Keratinocyte (primary cell): ENCODE measurements around the gene GLT1D1. TPM values are rescaled to one million over a fixed set of nuclear protein-coding genes. Genes with fewer than 3 reads are reported as not detected.

ENCODE experiments used
- DNase-seq: peaks from one replicate; pipeline ENCODE4 v3.0.0-alpha.2; 2011; ENCODE audit warnings: low read depth, missing footprints, low spot score
- FAIRE-seq: peaks from 2 replicates; lab custom pipeline; 2011; peaks lifted over from hg19 to GRCh38; lab: Jason Lieb, UNC
- H2AFZ ChIP-seq: 2 replicates; pipeline ENCODE4 v1.6.0; 2012; ENCODE audit warnings: low read length, control low read depth, inconsistent platforms; ENCODE audit not compliant: control insufficient read depth
- H3K27ac ChIP-seq: 2 replicates; pipeline ENCODE4 v1.5.1; 2011; ENCODE audit warnings: low read length; ENCODE audit not compliant: control insufficient read depth, insufficient read depth
- H3K27me3 ChIP-seq: 3 replicates; pipeline ENCODE4 v1.6.0; 2011; ENCODE audit warnings: low read length; ENCODE audit not compliant: control insufficient read depth, insufficient read depth; ENCODE audit errors: extremely low read depth
- H3K36me3 ChIP-seq, 2 experiments: 2 replicates in 1 of 2; 3 replicates in 1 of 2; pipeline ENCODE4 v1.5.1; 2011; ENCODE audit warnings: low read length in 2 of 2, mild to moderate bottlenecking in 1 of 2; ENCODE audit not compliant: control insufficient read depth in 2 of 2, insufficient read depth in 2 of 2; ENCODE audit errors: extremely low read depth in 1 of 2
- H3K4me1 ChIP-seq: 3 replicates; pipeline ENCODE4 v1.5.1; 2011; ENCODE audit warnings: low read length; ENCODE audit not compliant: control insufficient read depth, insufficient read depth; ENCODE audit errors: extremely low read depth
- H3K4me2 ChIP-seq: 3 replicates; pipeline ENCODE4 v1.6.0; 2011; ENCODE audit warnings: low read depth, low read length; ENCODE audit not compliant: control insufficient read depth, insufficient read depth; ENCODE audit errors: extremely low read depth
- H3K4me3 ChIP-seq, 3 experiments: fragments of 200-600 bp in 1 of 3; sonication (generic) in 1 of 3; 2 replicates in 2 of 3; 3 replicates in 1 of 3; pipeline ENCODE4 v1.5.1; 2011 to 2016; ENCODE audit warnings: low read length in 3 of 3, mild to moderate bottlenecking in 3 of 3, control low read depth in 2 of 3, inconsistent platforms in 1 of 3, low read depth in 1 of 3, mixed read lengths in 1 of 3, mixed run types in 1 of 3, moderate library complexity in 1 of 3; ENCODE audit not compliant: control insufficient read depth in 2 of 3, insufficient read depth in 2 of 3; ENCODE audit errors: extremely low read depth in 1 of 3
- H3K79me2 ChIP-seq: 2 replicates; pipeline ENCODE4 v1.6.0; 2012; ENCODE audit warnings: low read length; ENCODE audit not compliant: control insufficient read depth, insufficient read depth
- H3K9ac ChIP-seq: 3 replicates; pipeline ENCODE4 v1.6.0; 2011; ENCODE audit warnings: low read length; ENCODE audit not compliant: control insufficient read depth, insufficient read depth; ENCODE audit errors: extremely low read depth
- H3K9me1 ChIP-seq: 3 replicates; pipeline ENCODE4 v1.6.0; 2011; ENCODE audit warnings: low read length; ENCODE audit not compliant: control insufficient read depth, insufficient read depth; ENCODE audit errors: extremely low read depth
- H3K9me3 ChIP-seq: 2 replicates; pipeline ENCODE4 v1.5.1; 2012; ENCODE audit warnings: low read depth, low read length; ENCODE audit not compliant: control insufficient read depth
- H4K20me1 ChIP-seq: 3 replicates; pipeline ENCODE4 v1.6.0; 2011; ENCODE audit warnings: low read length; ENCODE audit not compliant: control insufficient read depth, insufficient read depth; ENCODE audit errors: extremely low read depth
- EZH2 ChIP-seq: IDR thresholded peaks from one replicate; pipeline ENCODE4 v1.6.1; 2012; ENCODE audit warnings: inconsistent platforms, mild to moderate bottlenecking, low read length, moderate library complexity
- dilution Hi-C: fragments of 300-500 bp; cut with MboI; formaldehyde crosslinking; loops from one replicate; pipeline ENCODE4 v1.7.0; 2020; ENCODE audit warnings: low sequenced_read_pairs; ENCODE audit not compliant: extremely low pct_ligation_motif_present
- polyA plus RNA-seq, 5 experiments: library from polyadenylated mRNA; depleted of rRNA in 3 of 5; stranded (reverse) in 3 of 5; stranded (forward) in 1 of 5; unstranded in 1 of 5; fragments of >200 nt; gene quantifications; 1 replicate in 1 of 5; 2 replicates in 3 of 5; 3 replicates in 1 of 5; pipeline versions ENCODE4 v1.2.1 to v1.2.3, GENCODE V29; 2011 to 2012; ENCODE audit warnings: missing spikeins in 2 of 5, low read depth in 1 of 5, low replicate concordance in 1 of 5
- TF ChIP-seq, protein P1 (sequence below), 3 experiments: IDR thresholded peaks in 1 of 3; conservative IDR thresholded peaks in 1 of 3; optimal IDR thresholded peaks in 1 of 3; 2 replicates in 2 of 3; 3 replicates in 1 of 3; pipeline versions ENCODE3 to v1.5.1; 2011; ENCODE audit warnings: low read length in 3 of 3, mild to moderate bottlenecking in 3 of 3, moderate library complexity in 2 of 3, control low read depth in 1 of 3, inconsistent platforms in 1 of 3; ENCODE audit not compliant: insufficient read depth in 2 of 3; ENCODE audit errors: extremely low read depth in 1 of 3

The GLT1D1 gene
- polyA plus RNA-seq, 1 donor (not counting 4 experiments of a cell fraction or from before 2014, with no cell fraction given): not detected

DNA sequence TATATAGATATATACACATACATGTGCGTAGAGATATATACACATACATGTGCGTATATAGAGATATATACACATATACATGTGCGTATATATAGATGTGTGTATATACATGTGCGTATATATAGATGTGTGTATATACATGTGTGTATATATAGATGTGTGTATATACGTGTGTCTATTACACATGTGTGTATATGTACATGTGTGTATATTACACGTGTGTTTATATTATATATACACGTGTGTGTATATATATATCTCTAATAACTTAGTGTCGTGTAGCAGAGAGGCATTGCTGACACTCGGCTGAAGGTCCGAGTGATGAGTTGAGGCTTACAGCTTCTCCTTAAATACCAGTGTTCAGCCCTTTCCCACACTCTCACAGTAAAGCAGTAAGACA is 133.7 kb downstream of the GLT1D1 start:
- H3K79me2 ChIP-seq: no peaks in the 10 kb centered on the region
- no peaks in the 10 kb centered on the region for H4K20me1 ChIP-seq
- no peak overlapping the region for H3K4me3 ChIP-seq
- no peak overlapping the region for H3K27ac ChIP-seq
- peaks cover 3% of the 10 kb centered on the region for H3K9me3 ChIP-seq
- no peak overlapping the region for H3K9ac ChIP-seq
- DNase-seq (no peak), FAIRE-seq (no peak)
- no peaks in the 10 kb centered on the region for H3K9me1 ChIP-seq
- TF ChIP-seq EZH2: no peak
- no peak overlapping the region for H2AFZ ChIP-seq
- no peak overlapping the region for H3K4me2 ChIP-seq
- no peaks in the 10 kb centered on the region for H3K27me3 ChIP-seq
- dilution Hi-C loops: no loop called here
- H3K4me1 ChIP-seq: no peaks in the 10 kb centered on the region
- H3K36me3 ChIP-seq: no peaks in the 10 kb centered on the region

DNA sequence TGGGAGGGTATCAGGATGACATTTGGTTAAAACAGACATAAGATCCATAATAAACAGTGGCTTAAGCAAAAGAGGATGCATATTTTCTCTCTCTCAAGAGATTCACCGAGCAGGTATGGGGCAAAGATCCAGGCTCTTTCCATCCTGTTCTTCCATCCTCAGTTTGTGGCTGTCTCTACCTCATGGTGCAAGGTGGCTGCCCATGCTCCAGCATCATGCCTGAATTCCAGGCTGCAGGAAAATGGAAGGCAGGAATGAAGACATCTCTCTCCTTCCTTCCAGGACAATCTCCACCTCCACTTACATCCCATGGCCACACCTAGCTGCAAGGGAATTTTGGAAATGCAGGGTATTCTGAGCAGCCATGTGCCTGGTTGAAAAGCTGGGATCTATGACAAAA is 136.0 kb downstream of the GLT1D1 start:
- Histone ChIP-seq H3K36me3 (no peaks in the 10 kb centered on the region), H3K9me1 (no peaks in the 10 kb centered on the region), H3K27me3 (no peaks in the 10 kb centered on the region), H2AFZ (no peak overlapping the region), H4K20me1 (no peaks in the 10 kb centered on the region), H3K4me1 (no peaks in the 10 kb centered on the region), H3K9ac (no peak overlapping the region), H3K79me2 (no peaks in the 10 kb centered on the region), H3K4me3 (no peak overlapping the region), H3K27ac (no peak overlapping the region), H3K9me3 (peaks cover 4% of the 10 kb centered on the region), H3K4me2 (no peak overlapping the region)
- DNase-seq: no peak
- FAIRE-seq: no peak
- dilution Hi-C loops: no loop called here
- TF ChIP-seq, protein P1, sequence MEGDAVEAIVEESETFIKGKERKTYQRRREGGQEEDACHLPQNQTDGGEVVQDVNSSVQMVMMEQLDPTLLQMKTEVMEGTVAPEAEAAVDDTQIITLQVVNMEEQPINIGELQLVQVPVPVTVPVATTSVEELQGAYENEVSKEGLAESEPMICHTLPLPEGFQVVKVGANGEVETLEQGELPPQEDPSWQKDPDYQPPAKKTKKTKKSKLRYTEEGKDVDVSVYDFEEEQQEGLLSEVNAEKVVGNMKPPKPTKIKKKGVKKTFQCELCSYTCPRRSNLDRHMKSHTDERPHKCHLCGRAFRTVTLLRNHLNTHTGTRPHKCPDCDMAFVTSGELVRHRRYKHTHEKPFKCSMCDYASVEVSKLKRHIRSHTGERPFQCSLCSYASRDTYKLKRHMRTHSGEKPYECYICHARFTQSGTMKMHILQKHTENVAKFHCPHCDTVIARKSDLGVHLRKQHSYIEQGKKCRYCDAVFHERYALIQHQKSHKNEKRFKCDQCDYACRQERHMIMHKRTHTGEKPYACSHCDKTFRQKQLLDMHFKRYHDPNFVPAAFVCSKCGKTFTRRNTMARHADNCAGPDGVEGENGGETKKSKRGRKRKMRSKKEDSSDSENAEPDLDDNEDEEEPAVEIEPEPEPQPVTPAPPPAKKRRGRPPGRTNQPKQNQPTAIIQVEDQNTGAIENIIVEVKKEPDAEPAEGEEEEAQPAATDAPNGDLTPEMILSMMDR (optimal IDR thresholded peaks at IDR 0.05 in 1 of 3, IDR thresholded peaks at IDR 0.05 in 1 of 3, conservative IDR thresholded peaks at IDR 0.05 in 1 of 3; ENCODE audit: extremely low read depth in 1 of 3, insufficient read depth in 2 of 3, low read length in 3 of 3): no peak

DNA sequence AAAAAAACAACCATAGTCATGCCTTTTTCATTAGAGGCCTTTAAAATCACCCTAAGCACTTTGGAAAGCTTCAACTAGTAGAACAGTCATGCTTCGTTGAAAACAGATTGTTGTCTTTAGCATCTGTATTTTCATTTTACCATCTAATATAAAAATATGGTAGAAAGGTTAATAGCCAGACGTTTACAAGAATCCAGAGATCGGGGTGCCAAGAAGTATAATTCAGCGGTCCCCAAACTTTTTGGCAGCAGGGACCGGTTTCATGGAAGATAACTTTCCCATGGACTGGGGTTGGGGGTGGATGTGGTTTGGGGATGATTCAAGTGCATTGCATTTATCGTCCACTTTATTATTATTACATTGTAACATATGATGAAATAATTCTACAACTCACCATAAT is 138.4 kb downstream of the GLT1D1 start:
- H3K4me3 ChIP-seq: no peak overlapping the region
- TF ChIP-seq, protein P1 (optimal IDR thresholded peaks at IDR 0.05 in 1 of 3, IDR thresholded peaks at IDR 0.05 in 1 of 3, conservative IDR thresholded peaks at IDR 0.05 in 1 of 3; ENCODE audit: extremely low read depth in 1 of 3, insufficient read depth in 2 of 3, low read length in 3 of 3): no peak
- TF ChIP-seq EZH2: no peak
- no peak overlapping the region for H2AFZ ChIP-seq
- H3K36me3 ChIP-seq: no peaks in the 10 kb centered on the region
- H3K9ac ChIP-seq: no peak overlapping the region
- no peaks in the 10 kb centered on the region for H3K9me1 ChIP-seq
- H3K4me2 ChIP-seq: no peak overlapping the region
- H3K9me3 ChIP-seq: peaks cover 1% of the 10 kb centered on the region
- H3K79me2 ChIP-seq: no peaks in the 10 kb centered on the region
- H3K27me3 ChIP-seq: no peaks in the 10 kb centered on the region
- DNase-seq: no peak
- FAIRE-seq: no peak
- dilution Hi-C loops: no loop called here
- H3K4me1 ChIP-seq: no peaks in the 10 kb centered on the region
- H4K20me1 ChIP-seq: no peaks in the 10 kb centered on the region
- no peak overlapping the region for H3K27ac ChIP-seq
